Fibroblast of upper back skin (primary cell): ENCODE data around the gene NUP210.

ENCODE experiments used
- DNase-seq: peaks from one replicate; pipeline ENCODE4 v3.0.0-alpha.2; 2013

NUP210 gene

DNA sequence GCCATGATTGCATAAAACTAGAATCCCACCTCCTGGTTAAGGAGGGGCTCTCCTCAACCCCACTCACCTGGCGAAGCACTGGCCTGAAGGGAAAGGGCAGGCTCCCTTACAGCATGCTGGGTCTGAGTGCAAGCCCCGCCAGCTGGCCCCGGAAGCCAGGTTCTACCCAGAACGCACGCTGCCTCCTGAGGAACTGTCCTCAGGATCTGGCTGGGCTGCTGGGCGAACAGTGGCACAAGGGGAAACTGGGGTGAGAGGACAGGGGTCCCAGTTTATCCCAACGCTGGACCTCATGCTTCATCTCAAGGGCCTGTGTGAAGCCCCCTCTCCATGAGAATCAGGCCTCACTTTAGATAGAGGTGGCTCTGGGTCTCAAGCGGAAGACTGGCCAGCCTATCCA, 47.5 kb downstream of the NUP210 start:
- no peak for DNase-seq

DNA sequence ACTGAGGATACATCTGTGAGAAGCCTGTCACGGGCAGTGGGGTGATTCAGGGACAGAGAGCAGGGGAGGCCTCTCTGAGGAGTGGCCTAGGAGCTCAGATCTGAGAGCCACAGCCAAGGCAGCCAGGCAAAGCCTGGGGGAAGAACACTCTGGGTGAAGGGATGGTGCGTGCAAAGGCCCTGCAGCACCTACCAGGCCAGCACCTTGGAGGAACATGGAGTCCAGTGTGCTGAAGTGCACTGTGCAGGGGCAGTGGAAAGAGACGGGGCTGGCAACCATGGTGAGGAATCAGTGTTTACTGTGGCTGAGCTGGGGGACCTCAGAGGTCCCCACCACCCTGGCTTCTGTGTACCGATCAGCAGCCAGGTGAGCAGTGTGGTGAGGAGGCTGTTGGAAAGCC, 48.0 kb downstream of the NUP210 start:
- no peak for DNase-seq

DNA sequence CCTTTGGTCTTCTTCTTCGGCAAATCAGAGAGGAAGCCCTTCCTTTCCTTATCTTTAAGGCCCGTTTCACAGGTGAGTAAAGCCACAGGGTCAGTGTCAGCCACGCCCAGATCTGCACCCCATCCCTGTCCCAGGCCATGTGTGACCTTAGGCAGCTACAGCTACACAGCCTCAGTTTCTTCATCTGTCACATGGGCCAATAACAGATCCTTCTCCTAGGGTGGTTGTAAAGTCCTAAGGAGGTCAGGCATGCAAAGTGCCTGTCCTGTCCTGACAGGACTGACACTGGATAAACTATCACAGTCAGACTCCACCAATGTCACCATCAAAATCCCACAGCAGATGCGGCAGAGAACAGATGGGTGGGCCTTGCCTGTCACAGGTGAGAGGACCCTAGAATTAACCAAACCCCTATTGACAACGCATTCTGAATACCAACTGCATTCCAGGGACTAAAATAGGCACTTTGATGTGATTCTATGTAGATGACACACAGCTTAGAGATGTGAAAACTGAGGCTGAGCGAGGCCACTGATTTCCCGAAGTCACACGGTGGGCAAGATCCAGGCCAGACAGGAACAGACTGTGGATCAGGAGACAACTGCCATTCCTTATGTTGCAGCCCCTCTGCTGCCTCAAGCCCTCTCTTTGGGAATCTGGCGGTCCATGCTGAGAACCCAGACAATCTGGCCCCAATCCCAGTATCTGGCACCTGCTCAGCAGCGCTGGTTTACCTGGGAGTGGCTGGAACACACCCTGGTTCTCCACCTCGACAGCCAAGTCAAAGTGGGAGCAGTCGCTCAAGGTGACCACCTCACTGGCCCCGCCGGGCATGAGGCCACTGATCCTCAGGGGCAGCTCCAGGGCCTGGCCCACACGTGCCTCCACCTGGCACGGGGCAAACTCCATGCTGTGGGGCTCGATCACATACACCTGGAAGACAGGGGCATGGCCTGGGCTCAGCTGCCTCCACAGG, 48.7 kb downstream of the NUP210 start:
- DNase-seq: no peak

DNA sequence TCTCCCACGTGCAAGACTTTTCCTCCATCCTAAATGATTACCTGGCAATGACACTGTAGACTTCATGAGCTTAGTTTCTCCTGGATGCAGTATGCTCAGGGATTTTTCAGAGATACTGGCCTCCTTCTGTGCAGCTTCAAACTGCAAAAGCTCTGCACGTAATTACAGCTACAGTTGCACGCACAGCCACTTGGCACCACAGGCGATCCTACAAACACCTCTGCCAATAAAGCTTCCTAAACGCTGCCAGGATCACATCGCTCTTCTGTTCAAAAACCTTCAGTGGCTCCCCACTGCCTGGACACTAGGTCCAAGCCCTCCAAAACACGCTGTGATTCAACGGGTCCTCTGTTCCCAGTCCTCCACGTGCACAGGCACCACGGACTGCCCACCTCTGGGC, 49.5 kb downstream of the NUP210 start:
- DNase-seq: no peak

DNA sequence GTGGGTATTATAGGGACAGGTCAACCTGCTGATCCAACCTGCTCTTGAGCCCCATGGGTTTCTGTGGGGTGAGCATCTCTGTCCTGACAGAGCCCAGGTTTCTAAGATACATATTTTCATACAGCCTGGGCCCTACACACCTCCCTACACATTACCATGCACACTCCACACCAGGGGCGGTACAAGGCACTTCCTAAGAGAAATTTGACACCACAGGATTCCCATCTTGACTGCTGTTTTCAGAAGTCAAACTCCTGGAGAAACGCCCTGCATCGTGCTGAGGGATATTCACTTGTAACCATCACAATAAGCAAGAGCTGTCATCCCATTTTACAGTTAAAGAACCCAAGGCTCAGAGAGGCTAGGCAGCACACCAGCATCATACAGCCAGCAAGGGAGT, 50.1 kb downstream of the NUP210 start:
- DNase-seq: no peak

DNA sequence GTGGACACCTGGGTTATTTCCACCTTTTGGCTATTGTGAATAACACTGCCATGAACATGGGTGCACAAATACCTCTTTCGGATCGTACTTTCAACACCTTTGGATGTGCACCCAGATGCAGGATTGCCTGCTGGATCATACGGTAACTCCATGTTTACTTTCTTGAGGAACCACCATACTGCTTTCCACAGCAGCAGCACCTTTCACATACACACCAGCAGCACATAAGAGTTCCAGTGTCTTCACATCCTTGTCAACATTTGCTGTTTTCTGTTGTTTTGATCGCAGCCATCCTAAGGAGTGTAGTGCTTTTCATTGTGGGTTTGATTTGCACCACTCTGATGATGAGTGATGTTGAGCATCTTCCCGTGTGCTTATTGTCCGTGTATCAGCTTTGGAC, 51.3 kb downstream of the NUP210 start:
- DNase-seq: no peak

DNA sequence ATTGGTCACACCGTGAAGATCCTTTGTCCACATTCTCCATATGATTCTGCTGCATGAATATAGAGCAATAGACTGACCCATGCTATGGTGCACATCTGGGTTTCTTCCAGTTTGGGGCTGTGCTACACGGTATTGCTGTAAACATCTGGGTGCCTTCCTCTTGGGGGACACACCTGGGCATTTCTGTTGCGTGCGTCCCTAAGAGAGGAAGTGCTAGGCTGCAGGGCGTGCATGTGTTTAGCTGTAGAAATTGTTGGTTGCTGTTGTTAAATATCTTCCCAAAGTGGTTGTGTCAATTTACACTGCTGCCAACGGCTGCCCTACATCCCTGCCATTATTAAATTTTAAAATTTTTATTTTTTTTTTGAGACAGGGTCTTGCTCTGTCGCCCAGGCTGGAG, 52.4 kb downstream of the NUP210 start:
- DNase-seq: no peak

DNA sequence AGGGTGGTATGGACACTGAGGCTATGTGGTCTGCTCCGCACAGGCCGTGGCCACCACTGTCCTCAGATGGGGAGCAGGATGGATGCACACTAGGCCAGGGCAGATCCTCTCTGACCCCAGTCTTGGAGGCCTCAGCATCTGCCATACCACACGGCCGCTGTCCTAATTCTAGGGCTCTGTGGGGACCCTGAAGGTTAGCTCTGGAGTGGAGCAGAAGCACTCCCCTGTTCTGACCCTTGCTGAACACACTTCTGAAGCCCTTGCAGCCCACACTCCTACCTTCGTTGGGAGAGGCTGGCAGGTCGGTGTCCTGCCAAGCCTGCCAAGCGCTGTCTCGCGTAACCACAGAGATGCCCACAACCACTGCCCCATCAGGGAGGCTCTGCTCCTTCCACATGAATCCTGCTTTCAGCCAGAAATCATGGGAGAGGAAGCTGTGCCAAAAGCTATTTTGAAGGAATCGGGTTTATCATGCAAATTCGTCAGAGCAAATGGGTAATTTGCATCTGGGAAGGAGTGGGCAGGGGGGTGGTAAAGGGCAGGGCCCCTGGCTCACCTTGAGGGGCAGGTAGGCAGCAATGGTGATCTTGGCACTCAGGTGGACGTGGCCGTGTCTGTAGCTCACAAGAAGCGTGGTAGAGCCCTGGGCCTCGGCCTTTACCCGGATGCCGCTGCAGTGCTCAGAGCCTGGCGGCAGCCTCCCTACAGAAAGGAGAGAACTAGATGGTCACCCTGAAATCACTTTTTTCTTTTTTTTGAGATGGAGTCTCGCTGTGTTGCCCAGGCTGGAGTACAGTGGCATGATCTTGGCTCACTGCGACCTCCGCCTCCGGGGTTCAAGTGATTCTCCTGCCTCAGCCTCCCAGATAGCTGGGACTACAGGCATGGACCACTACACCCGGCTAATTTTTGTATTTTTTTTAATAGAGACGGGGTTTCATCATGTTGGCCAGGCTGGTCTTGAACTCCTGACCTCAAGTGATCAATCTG, 54.4 kb downstream of the NUP210 start:
- DNase-seq: no peak

DNA sequence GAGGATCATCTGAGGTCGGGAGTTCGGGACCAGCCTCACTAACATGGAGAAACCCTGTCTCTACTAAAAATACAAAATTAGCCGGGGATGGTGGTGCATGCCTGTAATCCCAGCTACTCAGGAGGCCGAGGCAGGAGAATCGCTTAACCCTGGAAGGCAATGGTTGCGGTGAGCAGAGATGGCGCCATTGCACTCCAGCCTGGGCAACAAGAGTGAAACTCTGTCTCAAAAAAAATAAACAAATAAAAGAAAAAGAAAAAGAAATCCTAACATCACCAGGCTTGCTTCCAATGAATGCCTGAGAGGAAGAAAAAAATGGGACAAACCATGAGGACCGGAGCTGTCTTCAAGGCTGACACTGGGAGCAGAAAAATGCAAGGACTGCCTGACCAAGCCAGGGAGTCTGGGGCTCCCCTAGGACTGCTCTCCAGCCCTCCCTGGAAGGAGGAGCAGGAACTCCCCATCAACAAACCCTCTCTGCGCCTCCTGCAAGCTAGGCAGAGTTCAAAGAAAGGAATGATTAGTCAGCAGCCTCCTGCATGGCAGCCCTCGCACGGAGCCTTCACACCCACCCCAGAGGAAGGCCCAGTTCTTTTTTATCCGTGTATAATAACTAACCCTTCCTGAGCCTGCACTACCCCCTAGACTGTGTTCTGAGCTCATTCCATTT, 55.4 kb downstream of the NUP210 start:
- DNase-seq: peak; percentile 58

DNA sequence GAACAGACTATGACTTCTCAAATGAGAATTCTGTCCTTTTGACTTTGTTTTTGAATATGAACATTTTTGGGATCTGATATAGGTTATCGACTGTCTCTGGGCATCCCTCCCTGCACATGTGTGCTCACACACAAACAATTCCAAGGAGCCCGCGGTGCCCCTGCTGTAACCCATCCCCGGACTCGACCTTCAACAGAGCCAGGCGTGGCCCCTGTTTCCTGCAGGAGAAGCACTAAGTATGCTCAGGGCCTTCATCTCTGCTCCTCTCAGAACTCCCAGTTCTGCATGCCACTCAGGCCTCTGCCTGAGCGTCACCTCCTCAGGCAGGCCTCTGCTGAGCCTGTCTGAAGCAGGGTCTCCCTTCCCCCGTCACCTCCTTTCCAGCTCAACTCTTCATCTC, 57.6 kb downstream of the NUP210 start:
- DNase-seq: no peak

DNA sequence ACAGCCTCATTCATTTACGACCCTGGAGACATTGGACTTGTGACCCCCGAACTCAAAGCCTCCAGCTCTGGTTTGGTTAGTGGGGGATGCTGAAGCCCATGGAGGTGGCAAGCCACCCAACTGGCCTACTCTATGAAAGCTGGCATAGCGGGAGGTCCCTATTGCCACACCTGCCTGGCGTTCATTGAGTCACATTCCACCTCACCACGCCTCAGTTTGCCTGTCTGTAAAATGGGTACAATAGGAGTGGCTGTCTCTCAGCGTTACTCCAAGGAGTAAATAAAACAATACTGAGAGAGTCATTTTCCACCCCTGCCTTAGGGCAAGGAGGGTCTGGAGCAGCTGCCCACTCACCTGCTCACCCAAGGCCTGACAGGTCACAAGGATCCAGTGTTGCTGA, 60.2 kb downstream of the NUP210 start:
- DNase-seq: no peak

DNA sequence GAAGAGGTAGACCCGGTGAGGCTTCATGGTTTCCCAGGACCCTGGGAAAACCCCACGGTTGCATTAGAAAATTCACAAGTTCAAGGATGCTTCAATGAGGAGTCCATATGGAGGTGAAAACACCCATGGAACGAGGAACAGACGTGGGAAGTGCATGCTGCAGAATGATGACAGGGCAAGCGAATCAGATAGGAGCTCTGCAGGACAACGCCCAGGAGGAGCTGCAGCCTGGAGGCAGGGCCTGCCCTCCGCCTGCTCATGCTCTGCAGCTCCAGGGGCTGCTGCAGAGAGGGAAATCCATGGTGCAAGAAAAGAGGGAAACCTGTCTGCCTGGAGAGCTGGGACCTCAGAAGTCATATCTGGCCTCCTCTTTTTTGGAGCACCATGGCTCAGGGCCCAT, 61.5 kb downstream of the NUP210 start:
- no peak for DNase-seq

DNA sequence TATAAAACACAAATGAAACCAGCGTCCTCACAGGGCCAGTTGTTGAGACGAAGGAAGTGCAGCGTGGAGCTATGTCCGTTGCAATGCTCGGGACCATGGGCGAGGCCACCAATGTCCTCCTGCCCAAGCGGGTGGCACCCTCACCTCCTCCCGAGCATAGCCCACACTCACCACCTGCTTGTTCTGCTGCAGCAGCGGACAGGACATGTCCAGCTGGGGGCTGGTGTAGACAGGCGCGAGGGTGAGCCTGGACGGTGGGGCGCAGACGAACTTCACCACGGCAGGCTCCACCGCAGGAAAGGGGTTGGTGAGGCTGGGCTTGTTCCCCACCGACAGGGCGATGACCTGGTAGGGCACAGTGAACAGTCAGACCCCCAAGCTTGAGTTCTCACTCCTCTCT, 62.1 kb downstream of the NUP210 start:
- no peak for DNase-seq

DNA sequence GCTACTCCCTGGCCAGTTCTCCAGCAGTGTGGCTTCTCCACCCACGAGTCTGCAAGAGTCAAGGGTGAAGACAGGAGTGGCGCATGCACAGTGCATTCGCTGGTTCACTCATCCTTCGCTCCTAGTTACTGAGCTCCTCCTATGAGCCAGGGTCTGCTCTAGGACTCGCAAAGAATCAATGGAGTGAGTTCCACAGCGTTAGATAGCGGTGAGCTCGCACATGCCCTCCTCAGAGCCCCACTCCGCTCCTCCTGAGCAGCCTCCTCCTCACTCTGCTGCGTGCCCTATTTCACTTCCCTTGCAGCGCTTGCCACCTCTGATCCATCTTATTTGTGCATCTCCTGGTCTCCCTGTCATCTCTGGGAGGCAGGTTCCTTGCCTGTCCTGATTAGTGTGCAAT, 63.0 kb downstream of the NUP210 start:
- DNase-seq: no peak

DNA sequence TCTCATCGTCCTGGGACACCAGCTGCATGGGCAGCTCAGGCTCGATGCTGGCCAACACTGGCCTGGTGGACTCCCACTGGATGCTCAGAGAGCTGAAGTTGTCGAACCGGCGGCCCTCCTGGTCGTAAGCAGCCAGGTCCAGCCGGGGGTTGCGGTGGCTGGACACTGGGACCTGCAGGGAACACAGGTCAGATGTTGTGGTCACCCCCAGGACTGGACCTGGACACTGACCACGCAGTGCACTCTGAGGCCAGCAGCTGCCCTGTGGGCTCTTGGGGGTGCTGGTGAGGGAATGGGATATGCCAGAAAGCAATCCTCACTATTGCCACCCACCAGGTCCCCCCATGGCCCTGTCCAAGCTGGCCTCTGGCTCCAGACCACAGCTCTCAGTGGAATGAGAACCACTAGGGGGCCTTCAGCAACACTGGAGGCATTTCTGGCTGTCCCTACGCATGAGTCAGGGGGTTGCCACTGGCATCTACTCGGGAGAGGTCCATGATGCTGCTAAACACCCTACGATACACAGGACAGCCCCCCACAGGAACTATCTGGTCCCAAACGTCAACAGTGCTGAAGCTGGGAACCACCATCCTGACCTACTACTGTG, 66.1 kb downstream of the NUP210 start:
- no peak for DNase-seq

DNA sequence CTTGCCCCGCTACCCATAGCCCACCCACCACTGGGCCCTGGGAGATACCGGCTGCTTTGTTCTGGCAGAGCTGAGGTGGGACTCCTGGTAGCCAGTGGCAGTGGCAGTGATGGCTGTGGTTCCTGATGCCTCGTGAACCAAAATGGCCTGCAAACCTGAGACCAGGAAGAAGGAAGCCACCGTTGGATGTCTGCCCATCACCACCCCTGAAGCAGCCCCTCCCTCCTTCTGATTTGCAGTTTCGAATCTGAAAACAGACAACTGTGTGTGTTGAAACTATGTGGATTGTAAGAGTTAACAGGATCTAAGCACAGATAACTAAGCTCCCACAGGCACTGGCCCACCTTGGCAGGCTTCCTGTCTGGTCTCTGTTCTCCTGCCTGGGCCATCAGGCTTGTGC, 66.6 kb downstream of the NUP210 start:
- DNase-seq: no peak

DNA sequence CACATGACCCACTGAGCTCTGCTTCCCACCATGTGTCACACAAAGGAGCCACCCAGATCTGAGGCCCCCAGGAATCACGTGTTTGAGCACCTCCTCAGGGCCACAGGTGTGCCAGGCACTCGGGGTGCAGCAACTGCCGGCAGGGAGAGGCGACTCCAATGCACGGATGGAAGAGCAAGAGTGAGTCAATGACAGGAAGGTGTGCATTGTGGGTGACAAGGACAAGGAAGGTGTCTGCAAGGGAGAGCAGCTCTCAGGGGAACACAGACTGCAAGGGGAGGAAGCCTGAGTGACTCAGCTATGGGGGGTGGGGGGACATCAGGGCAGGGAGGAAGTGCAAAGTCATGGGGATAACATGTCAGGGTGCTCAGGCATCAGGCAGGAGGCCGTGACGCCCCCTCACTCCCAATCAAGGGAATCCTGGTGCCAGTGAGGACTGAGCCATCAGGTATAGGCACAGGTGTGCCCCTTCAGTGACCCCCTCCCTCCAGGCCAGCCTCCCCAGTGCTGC, 67.4 kb downstream of the NUP210 start:
- peak; percentile 42 for DNase-seq

DNA sequence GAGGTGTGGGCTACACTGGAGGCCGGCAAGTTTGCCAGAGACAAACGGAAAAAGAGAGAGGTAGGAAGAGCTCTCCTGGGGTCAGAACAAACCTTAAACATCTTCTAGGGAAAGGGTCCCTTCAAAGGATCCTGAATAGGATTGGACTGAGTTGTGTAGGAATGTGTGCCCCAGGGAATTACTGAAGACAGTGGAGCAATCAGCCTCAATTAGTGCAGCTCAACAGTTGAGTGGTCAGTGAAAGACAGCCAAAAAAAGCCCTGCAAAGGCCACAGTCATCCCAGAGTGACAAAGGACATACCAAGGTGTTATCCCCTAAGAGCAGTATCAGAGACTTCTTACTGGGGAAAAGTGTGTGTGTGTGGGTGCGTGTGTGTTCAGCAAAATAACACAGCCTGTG, 70.3 kb downstream of the NUP210 start:
- no peak for DNase-seq

DNA sequence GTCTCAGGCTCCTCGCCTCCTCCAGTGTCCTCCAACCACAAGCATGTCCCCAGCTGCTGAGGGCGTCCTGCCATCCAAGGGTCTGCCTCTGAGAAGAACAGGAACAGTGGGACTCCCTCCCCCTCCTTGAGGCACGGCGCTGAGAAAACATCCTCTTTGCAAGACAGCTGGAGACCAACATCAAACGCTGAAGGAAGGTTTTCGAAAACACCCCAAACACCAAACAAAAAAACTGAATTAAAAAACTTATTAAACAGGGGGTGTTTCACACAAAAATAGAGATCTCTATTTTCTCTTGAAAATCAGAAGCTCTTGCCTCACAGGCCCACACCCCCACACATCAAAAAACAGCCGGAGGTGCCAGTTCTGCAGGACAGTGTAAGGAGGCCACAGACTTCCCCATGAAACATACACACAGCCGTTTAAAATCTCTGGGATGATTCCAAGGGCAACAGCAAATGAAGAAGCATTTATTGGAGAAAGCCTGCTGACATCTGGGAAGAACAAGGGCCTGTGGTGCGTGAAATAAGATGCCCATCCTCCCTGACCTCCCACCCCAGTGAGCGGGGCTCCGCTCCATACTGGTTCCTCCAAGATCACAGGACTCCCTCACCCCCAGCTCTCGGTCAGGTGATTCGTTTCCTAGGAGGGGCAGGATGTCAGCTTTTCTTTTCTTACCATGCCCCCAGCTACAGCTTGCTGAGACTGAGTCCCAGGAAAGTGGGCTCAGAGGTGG, 71.3 kb downstream of the NUP210 start:
- peak; percentile 45 for DNase-seq

DNA sequence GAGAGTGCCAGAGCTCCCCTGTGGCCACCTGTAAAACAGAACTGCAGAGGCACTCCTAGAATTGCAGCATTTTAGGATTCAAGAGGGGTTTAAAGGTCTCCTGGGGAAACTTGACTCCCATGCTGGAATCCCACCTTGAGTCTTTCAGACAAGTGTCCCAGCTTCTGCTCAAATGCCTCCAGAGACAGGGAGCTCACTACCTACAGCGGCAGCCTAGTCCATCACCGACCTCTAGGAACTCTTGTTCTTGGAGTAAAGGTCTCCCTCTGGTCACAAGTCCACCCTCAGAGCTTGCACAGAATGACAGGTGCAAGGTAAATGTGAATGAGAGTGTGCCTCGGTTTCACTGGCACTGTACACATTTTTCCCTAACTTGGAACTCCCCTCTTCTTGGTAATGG, 72.0 kb downstream of the NUP210 start:
- DNase-seq: no peak

DNA sequence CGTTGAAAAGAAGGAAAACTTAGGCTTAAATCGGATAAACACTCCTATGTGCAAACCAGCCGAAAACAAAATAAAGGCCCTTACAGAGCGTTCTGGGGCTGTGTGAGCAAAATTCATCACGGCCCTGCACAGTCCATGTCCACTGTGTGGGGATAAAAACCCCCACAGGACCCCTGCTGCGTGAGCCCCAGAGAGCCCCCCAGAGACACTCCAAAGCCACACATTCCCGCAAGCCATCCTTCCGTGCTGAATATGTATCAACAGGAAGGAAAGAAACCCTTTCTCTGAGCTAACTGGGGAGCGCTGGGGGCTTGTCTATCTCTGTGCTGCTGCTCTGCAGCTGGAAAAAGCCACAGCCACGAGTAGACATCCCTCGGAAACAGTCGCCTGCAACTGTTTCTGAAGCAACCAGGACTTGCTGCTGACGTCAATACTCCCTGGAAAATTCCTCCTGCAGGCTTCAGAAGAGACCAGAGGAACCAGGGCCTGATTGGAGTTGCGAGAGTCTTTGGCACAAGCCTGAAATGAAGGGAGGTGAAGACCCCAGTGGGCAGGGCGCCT, 72.7 kb downstream of the NUP210 start:
- peak; percentile 34 for DNase-seq
